AG10803 (cell line): Measurements from ENCODE around the gene LAMTOR4.

Experiments
- DNase-seq: peaks from one replicate; pipeline ENCODE4 v3.0.0; 2010; ENCODE audit warnings: low read depth
- H3K4me3 ChIP-seq: 2 replicates; pipeline ENCODE4 v1.5.1; 2011; ENCODE audit warnings: mild to moderate bottlenecking, low read length, control low read depth
- TF ChIP-seq, protein P1 (sequence below): conservative IDR thresholded peaks from 2 replicates; pipeline ENCODE4 v1.5.1; 2011; ENCODE audit warnings: mild to moderate bottlenecking, low read length, control low read depth, inconsistent platforms

Gene LAMTOR4

DNA sequence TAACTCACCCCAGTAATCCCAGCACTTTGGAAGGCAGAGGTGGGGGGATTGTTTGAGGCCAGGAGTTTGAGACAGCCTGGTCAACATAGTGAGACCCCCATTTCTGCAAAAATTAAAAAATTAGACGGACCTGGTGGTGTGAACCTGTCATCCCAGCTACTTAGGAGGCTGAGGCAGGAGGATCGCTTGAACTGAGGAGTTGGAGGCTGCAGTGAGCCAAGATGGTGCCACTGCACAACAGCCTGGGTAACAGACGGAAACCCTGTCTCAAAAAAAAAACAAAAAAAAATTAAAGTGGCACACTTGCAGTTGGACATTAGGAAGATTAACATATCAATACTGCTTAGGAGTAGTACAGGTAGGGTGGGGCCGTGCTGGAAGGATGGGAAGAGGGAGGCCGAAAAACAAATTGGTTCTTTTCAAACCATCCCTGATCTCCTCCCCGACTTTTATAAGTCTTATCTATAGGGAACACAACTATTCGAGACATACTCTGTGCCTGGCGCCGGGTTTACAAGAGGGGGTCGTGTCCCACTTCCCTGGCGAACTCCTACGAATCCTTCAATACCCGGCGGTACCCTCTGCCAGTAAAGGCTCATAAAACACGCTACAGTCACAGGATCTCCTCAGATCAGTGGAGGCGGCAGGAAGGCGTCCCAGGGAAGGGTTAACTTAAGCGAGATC, 30.2 kb upstream of the LAMTOR4 start:
- peak overlapping the region; percentile 96 for H3K4me3 ChIP-seq
- TF ChIP-seq, protein P1, sequence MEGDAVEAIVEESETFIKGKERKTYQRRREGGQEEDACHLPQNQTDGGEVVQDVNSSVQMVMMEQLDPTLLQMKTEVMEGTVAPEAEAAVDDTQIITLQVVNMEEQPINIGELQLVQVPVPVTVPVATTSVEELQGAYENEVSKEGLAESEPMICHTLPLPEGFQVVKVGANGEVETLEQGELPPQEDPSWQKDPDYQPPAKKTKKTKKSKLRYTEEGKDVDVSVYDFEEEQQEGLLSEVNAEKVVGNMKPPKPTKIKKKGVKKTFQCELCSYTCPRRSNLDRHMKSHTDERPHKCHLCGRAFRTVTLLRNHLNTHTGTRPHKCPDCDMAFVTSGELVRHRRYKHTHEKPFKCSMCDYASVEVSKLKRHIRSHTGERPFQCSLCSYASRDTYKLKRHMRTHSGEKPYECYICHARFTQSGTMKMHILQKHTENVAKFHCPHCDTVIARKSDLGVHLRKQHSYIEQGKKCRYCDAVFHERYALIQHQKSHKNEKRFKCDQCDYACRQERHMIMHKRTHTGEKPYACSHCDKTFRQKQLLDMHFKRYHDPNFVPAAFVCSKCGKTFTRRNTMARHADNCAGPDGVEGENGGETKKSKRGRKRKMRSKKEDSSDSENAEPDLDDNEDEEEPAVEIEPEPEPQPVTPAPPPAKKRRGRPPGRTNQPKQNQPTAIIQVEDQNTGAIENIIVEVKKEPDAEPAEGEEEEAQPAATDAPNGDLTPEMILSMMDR = no peak
- DNase-seq = no peak

DNA sequence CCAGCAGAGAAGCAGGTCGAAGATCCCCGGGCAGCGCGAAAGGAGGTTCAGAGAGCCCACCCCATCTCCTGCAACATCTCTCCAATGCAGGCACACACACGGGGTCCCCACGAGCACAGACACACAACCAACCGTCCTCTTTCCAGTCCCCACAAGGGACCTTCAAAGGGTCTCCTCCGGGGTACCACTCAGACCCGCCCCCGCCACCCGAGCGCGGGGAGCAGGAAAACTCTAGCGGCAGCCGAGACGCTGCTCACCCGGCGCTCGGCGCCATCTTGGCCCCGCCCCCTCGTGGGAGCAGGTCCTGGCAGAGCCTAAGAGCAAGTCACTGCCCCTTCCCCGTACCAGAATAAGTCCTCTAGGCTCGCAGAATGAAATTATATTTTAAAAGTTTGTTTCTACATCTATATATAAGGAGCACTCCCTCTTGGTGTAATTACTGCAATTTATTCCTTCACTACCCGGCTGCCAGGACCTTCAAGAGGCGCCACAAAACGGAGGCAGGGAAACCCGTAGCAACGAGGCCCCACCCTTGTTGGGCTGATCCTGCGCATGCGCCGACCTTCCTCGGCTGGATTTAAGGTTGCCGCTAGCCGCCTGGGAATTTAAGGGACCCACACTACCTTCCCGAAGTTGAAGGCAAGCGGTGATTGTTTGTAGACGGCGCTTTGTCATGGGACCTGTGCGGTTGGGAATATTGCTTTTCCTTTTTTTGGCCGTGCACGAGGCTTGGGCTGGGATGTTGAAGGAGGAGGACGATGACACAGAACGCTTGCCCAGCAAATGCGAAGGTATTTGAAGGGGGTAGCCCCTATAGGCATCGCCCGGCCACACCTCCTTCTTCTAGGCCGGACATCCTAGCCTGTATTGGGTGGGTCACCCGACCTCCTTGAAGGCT, 29.4 kb upstream of the LAMTOR4 start, which contains the start of the genes CNPY4 and TAF6:
CNPY4 (plus strand) TSS at position 563 of the 898 bp plus-strand sequence; CDS start at position 674, 111 bp downstream.
TAF6 (minus strand) TSS at position 287 of the 898 bp plus-strand sequence. CDS start 5,149 bp downstream, outside the sequence.
- TF ChIP-seq, protein P1 = 0 out of 2 replicates have a peak, but pooled peaks have one; percentile 7

DNA sequence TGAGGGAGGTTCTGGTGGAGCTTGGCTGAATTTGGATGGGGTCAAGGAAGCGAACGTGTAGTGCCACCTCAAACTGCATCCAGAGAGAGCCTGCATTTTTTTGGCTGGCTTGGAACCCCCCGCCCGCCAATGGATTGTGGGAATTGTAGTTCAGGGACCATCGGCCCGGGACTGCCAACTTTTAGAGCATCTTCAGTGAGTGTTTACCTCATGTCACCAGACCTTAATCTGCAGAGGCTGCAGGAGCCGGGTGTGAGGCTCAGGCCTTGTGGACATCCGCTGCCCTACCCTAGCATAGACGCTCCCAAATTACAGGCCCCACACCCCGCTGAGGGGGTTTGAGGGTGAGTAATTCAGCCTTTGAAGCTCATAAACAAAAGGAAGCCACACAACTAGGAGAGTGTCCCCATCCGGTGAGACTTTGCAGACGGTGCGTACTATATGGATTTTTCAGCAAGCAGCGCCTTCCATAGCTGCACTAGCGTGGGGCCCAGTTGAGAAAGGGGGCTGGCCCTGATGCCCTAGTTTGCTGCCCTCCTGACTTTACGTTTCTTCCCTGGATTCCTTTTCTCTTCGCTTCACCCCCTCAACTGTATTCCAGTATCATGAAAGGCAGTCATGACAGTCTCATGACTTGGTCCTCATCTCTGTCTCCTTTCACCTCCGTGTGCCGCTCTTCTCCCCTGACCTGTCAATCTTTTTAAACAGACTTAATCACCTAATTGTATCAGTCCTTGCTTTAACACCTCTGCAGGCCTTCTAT, 28.6 kb upstream of the LAMTOR4 start:
- TF ChIP-seq, protein P1 = no peak
- H3K4me3 ChIP-seq = peak overlapping the region; percentile 96
- peak; percentile 57 for DNase-seq

More for the DNA sequence above, 29.4 kb upstream of the LAMTOR4 start, which contains the start of the genes CNPY4 and TAF6:
- peak; percentile 94 for DNase-seq
- peak within 1 kb of the TSS; percentile 96 for H3K4me3 ChIP-seq

DNA sequence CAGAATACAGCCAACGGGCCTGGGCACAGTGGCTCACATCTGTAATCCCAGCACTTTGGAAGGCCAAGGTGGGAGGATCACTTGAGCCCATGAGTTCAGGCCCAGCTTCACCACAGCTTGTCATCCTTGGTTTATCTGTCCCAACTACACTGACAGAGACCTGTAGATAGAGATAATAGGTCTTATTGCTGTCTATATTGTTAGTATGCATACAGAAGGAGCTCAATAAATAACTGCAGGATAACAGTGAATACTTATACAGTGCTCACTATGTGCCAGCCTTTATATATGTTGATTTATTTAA, 28.0 kb upstream of the LAMTOR4 start:
- peak overlapping the region; percentile 96 for H3K4me3 ChIP-seq
- no peak for DNase-seq
- TF ChIP-seq, protein P1 = no peak

DNA sequence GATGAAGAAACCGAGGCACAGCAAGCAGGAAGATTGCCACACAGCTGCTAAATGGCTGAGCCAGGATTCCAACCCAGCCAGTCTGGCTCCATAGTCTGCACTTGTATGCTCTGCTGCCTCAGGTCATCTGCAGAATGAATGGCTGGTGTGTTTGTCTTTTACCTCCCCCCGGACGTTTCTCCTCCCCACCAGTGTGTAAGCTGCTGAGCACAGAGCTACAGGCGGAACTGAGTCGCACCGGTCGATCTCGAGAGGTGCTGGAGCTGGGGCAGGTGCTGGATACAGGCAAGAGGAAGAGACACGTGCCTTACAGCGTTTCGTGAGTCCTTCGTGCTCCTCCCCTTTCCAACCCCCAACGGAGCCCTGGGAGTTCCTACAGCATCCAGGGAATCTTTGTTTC, 26.7 kb upstream of the LAMTOR4 start:
- TF ChIP-seq, protein P1 = no peak
- no peak for DNase-seq
- H3K4me3 ChIP-seq = no peak overlapping the region

DNA sequence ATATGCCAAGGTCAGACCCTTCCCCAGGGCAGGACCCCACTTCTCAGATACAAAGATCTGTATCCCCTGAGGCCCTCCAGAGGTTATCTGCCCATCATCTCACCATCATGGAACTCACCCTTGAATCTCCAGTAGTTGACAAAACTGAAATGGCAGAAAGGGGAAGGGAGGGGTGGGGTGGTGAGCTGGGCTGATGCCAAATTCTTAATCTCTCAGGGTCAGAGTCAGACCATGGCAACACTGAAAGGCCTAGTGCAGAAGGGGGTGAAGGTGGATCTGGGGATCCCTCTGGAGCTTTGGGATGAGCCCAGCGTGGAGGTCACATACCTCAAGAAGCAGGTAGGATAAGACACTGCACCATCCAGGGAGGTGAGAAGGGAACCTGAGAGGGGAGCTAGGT, 26.1 kb upstream of the LAMTOR4 start:
- TF ChIP-seq, protein P1 = no peak
- DNase-seq = no peak
- H3K4me3 ChIP-seq = no peak overlapping the region
